Muscle layer of duodenum (tissue), 2 donors: ENCODE data around the gene PRKAG1.
"Not testable (repeated sequence)": the region's sequence is repeated elsewhere in the genome, so short reads cannot be mapped to it uniquely, and the experiment has no call there.

ENCODE experiments used
- H3K27ac ChIP-seq: one replicate; pipeline ENCODE4 v1.7.0; 2013; ENCODE audit warnings: mild to moderate bottlenecking, low read length
- H3K27me3 ChIP-seq: one replicate; pipeline ENCODE4 v1.7.0; 2013; ENCODE audit warnings: low read depth, mild to moderate bottlenecking, control low read depth, low read length
- H3K36me3 ChIP-seq, 2 donors: one replicate each; pipeline ENCODE4 v1.7.0; 2013; ENCODE audit warnings: low read length in 2 of 2, control low read depth in 1 of 2, mild to moderate bottlenecking in 1 of 2; ENCODE audit not compliant: insufficient read depth in 2 of 2, control insufficient read depth in 1 of 2
- H3K4me1 ChIP-seq, 2 donors: one replicate each; pipeline ENCODE4 v1.7.0; 2013; ENCODE audit warnings: low read length in 2 of 2, mild to moderate bottlenecking in 2 of 2, control low read depth in 1 of 2, moderate library complexity in 1 of 2; ENCODE audit not compliant: insufficient read depth in 2 of 2, control insufficient read depth in 1 of 2
- H3K4me3 ChIP-seq, 2 donors: one replicate each; pipeline ENCODE4 v1.7.0; 2013; ENCODE audit warnings: low read length in 2 of 2, low read depth in 1 of 2, mild to moderate bottlenecking in 1 of 2
- H3K9me3 ChIP-seq, 2 donors: one replicate each; pipeline ENCODE4 v1.7.0; 2013; ENCODE audit warnings: low read length in 2 of 2, control low read depth in 1 of 2, mild to moderate bottlenecking in 1 of 2; ENCODE audit not compliant: control insufficient read depth in 1 of 2
- donor health status: healthy.

PRKAG1 gene

DNA sequence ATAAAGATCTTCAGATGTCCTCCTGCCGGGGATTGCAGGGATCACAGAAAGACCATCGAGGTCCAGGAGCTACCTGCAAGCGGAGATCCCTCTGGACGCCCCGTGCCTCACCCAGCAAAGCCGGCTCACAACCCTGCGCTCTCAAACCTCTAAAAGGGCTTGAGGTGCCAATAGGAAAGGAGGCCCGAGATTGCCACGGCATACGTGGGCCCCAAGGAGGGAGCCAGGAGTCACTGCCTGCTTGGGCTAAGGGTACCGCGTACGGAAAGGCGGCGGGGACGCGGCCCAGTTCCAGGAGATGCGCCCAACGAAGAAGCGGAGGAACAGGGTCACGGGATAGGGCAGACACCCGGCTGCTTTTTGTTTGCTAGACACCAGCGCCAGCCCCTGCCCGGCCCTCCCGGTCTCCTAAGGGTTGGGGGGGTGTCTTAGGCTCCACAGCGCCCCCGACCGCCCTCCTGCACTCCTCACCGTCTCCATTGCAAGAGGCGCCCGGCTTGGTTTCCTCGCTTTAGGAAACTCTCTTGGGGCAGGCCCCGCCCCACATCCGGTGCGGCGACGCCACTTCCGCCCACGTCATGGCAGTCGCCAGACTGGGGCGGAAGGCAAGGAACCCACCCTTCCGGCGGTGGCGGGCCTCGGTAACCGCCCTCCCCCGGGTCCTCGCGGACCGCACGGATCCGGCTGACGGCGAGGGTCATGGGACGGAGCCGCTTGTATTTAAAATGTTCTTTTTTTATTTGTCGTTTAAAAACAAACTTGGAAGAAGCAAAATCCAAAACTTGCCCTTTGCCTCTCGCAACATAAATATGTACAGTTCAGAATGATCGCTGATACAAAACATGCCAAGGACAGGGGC, at the start of gene PRKAG1:
Gene PRKAG1 (minus strand): TSS at position 516 of the 859 bp plus-strand sequence. CDS start 36 bp downstream, at position 480.
- Histone ChIP-seq H3K9me3 (no peaks in the 10 kb centered on the region), H3K4me1 (peaks cover 0 to 15% of the 10 kb centered on the region in 2 donors), H3K36me3 (peaks cover 22 to 26% of the 10 kb centered on the region in 2 donors), H3K27me3 (no peaks in the 10 kb centered on the region), H3K4me3 (peak within 1 kb of the TSS; percentile 87 to 92), H3K27ac (peak within 1 kb of the TSS; percentile 100)

DNA sequence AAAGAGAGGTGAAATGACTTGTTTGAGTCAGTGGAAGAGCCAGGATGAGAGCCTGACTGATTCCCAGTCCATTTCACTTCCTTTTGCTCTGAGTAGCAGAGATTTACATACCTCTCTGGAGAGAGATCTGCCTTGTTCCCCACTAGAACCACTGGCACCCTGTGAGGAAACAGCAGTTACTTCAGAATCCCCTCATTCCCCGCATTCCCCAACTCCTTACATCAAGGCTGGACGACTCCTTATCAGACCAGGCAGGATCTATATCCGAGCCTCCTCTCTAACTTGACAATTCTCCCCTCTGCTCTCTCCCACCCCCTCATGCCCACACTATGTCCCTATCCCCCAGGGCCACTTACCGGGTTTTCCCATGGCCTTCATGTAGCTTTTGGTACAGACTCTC, 47.5 kb upstream of the PRKAG1 start:
- peaks cover 0 to 18% of the 10 kb centered on the region in 2 donors for H3K4me1 ChIP-seq
- H3K4me3 ChIP-seq, result no peak overlapping the region
- no peaks in the 10 kb centered on the region for H3K36me3 ChIP-seq
- no peak overlapping the region for H3K27ac ChIP-seq
- H3K9me3 ChIP-seq, result no peaks in the 10 kb centered on the region
- H3K27me3 ChIP-seq, result no peaks in the 10 kb centered on the region

DNA sequence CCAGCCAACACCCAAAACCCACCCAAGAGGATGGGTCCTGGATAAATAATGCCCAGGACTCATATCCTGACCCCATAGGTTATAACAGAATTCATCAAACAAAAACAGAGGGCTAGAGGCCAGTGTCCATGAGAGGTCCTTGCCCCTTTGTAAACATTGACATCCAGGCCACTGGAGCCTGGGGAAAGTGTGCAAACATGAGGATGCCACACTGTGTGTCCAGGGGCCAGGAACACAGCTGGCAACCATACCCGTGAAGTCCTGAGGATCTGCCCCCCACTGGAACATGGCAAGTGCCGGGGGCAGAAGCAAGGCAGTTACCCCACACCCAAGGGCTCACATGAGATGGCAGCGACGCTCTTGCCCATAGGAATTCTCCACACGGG, 46.2 kb upstream of the PRKAG1 start:
- Histone ChIP-seq H3K27me3 (no peaks in the 10 kb centered on the region), H3K36me3 (peaks cover 0 to 3% of the 10 kb centered on the region in 2 donors), H3K27ac (no peak overlapping the region), H3K9me3 (no peaks in the 10 kb centered on the region), H3K4me1 (peaks cover 0 to 14% of the 10 kb centered on the region in 2 donors), H3K4me3 (no peak overlapping the region)

DNA sequence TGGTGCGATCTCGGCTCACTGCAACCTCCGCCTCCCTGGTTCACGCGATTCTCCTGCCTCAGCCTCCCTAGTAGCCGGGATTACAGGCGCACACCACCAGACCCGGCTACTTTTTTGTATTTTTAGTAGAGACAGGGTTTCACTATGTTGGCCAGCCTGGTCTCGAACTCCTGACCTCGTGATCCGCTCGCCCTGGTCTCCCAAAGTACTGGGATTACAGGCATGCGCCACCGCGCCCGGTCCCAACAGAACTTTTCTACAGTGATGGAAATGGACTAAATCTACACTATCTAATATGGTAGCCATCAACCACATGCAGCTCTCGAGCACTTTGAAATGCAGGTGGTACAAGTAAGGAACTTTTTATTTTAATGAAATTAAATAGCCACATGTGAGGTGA, 43.3 kb upstream of the PRKAG1 start:
- peaks cover 13 to 27% of the 10 kb centered on the region in 2 donors for H3K4me1 ChIP-seq
- H3K27ac ChIP-seq, H3K9me3 ChIP-seq, H3K27me3 ChIP-seq, H3K4me3 ChIP-seq, H3K36me3 ChIP-seq: not testable (repeated sequence)

DNA sequence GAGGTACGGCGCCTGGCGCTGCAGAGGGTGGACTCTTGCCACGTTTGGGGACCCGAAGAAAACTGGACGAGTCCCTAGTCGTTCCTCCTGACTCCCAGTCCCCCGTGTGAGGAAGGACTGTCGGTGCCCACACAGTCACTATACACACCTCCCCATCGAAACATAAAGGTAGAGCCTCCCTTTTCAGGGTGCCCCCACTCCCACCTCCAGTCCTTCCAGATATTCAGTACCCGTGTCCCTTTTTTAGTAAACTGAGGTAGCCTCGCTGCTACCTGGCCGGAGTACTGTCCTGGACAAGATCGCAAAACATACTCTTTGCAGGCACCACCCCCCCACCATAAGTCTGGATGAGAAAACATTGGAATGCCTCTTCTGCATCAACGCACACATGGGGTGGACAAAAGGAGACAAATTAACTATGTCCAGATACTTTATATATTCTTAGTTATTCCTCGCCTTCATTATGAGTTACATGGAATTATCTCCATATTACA, 42.6 kb upstream of the PRKAG1 start:
- H3K27ac ChIP-seq, result peak overlapping the region; percentile 94
- H3K36me3 ChIP-seq, result peaks cover 0 to 3% of the 10 kb centered on the region in 2 donors
- no peaks in the 10 kb centered on the region for H3K9me3 ChIP-seq
- peaks cover 20 to 34% of the 10 kb centered on the region in 2 donors for H3K4me1 ChIP-seq
- peak overlapping the region; percentile 89 to 92 for H3K4me3 ChIP-seq
- no peaks in the 10 kb centered on the region for H3K27me3 ChIP-seq

DNA sequence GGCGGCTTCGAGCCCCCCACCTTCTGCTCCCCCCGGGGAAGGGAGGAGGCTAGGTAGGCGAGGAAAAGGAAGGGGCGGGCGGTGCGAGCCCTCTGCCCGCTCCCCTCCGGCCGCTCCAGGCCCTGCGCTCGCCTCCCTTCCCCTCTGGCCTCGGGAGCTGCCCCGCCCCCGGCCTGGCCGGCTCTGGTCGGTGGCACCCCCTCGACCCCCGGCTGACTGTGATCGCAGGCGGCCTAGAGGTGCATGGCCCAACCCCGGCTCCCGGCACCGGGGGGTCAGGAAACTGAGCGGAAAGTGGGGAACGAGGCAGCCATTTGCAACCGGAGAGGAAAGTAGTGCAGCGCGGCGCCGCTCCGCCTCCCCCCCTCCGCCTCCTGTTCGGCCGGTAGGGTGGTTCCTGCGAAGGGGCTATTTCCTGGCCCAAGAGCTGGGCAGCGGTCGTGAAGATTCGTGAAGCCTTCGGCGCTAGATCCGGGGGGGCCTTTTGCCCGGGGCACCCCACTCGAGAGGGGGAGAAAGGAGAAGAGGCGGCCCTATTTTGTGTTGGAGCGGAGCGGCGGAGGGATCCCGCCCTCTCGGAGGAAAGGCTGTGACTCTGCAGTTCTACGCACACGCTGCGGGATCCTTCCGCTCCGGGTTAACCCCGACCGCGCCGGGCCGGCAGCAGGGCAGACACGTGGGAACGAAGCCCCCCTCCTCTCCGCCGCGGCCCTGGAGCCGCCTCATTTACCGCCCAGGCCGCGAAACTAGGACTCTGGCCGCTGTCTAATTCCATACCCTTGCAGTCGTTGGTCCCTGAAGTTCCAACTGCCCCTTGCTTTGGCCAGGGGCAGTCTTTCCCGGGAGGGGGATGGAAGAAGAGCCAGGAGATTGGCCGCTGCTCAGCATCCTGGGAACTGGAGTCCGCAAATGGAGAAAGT, 41.9 kb upstream of the PRKAG1 start, which contains the start of gene KMT2D:
Gene KMT2D (minus strand): TSS at position 558 of the 920 bp plus-strand sequence. CDS start 5,470 bp downstream, outside the sequence.
- no peaks in the 10 kb centered on the region for H3K27me3 ChIP-seq
- H3K9me3 ChIP-seq, result no peaks in the 10 kb centered on the region
- peak within 1 kb of the TSS; percentile 89 to 92 for H3K4me3 ChIP-seq
- H3K27ac ChIP-seq, result peak within 1 kb of the TSS; percentile 94
- peaks cover under 1 to 3% of the 10 kb centered on the region in 2 donors for H3K36me3 ChIP-seq
- peaks cover 25 to 42% of the 10 kb centered on the region in 2 donors for H3K4me1 ChIP-seq

DNA sequence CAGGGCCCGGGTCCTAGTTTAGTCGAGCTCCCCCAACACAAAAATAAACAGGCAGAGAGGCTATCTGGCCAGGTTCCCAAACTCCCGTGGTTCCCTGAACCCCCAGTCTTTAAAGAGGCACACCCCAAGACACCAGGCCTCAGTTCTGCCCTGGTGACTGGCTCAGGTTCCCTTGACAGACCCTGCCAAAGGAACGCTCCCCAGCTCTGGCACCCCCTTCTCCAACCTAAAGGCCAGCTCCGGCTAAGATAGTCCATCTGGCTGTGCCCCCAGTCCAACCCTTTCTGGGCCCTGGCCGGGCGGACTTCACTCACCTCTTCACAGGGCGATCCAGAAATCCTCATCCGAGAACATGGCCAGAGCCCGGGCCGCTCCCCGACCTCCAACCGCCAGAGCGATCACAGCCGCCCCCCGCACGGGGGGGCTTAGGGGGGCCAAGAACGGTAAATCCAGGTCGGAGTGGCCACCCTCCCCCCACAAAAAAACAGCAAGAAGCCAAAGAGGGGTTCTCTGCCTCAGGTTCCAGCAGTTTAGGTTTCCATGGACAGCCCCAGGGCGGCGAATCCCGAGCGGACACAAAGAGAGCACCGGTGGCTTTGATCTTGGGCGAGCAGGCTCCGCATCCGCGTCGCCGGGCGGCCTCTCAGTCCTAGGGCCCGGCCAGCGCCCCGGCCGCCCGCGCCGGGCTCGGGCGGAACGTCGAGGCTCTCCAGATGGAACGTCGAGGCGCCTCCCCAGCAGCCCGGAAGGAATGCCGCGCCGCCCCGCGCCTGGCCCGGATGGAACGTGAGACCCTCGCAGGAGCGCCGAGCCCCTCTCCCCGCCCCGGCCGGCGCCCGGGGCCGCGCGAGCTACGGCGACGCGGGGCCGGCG, 41.0 kb upstream of the PRKAG1 start:
- peak overlapping the region; percentile 94 for H3K27ac ChIP-seq
- no peaks in the 10 kb centered on the region for H3K27me3 ChIP-seq
- peaks cover 31 to 48% of the 10 kb centered on the region in 2 donors for H3K4me1 ChIP-seq
- peaks cover 5 to 10% of the 10 kb centered on the region in 2 donors for H3K36me3 ChIP-seq
- peak overlapping the region; percentile 89 to 92 for H3K4me3 ChIP-seq
- no peaks in the 10 kb centered on the region for H3K9me3 ChIP-seq

DNA sequence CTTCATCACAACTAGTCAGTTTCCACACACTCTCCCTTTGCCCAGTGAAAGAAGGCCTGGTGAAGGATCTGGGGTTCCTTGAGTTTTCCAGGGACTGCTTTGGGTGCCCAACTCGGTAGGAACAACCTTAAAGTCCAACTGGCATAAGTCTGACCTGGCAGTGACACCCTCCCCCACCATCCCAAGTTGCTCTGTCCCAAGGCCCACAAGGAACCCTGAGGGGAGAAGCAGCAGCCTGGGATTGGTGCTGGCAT, 40.4 kb upstream of the PRKAG1 start:
- Histone ChIP-seq H3K4me3 (peak overlapping the region; percentile 89 to 92), H3K27me3 (no peaks in the 10 kb centered on the region), H3K36me3 (peaks cover 11 to 12% of the 10 kb centered on the region in 2 donors), H3K27ac (peak overlapping the region; percentile 94), H3K9me3 (no peaks in the 10 kb centered on the region), H3K4me1 (peaks cover 31 to 48% of the 10 kb centered on the region in 2 donors)

DNA sequence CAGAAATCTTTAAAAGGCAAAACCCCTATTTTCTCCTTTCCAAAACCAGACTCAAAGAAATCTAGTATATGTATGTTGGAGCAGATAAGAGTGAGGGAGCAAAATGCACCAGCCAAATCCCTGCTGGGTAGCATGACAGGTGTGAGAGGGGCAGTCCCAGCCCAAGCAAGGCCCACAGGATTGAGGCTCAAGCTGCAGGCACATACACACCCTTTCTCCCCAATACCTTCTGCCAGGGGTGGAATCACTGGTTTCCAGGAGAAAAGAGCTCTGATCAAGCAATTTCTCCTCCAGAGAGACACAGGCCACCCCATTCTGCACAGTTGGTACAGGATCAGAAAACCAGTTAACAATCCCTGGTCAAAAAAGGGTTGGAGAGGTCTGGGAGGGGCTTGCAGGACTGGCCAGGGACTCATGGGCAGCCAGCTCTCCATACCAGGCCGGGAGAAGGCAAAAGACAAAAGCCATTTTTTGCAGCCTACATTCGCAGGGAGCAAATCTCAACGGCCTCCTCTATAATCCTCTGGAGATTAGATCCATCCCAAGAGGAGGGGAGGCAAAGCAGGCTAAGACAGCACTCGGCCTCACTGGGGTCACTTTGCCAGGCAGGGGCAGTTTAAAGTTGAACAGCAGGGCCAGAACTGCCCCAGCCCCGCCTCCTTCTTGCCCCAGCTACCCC, 39.9 kb upstream of the PRKAG1 start:
- H3K4me1 ChIP-seq, result peaks cover 31 to 48% of the 10 kb centered on the region in 2 donors
- no peaks in the 10 kb centered on the region for H3K9me3 ChIP-seq
- H3K36me3 ChIP-seq, result peaks cover 16 to 17% of the 10 kb centered on the region in 2 donors
- no peaks in the 10 kb centered on the region for H3K27me3 ChIP-seq
- H3K27ac ChIP-seq, result peak overlapping the region; percentile 94
- peak overlapping the region; percentile 89 to 92 for H3K4me3 ChIP-seq

DNA sequence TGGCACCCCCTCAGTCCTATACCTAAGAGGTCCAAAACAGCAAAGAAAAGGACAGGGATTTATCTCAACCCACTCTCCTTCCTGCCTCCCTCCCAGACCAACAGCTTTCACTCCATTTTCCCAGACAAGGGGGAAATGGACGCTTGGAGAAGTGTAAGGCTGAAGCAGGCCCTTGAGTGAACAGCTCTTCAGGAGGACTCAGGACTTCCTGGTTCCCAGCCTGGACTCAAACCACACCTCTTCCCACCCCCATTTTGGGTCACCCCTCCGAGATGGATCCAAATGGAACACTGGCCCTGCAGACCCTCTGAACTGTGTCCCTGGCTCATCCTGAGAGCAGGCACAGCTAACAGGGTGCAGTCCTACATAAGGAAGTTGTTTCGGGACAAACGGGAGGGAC, 39.3 kb upstream of the PRKAG1 start:
- peak overlapping the region; percentile 89 to 92 for H3K4me3 ChIP-seq
- peaks cover 31 to 48% of the 10 kb centered on the region in 2 donors for H3K4me1 ChIP-seq
- no peaks in the 10 kb centered on the region for H3K27me3 ChIP-seq
- peak overlapping the region; percentile 94 for H3K27ac ChIP-seq
- H3K9me3 ChIP-seq, result no peaks in the 10 kb centered on the region
- peaks cover 22 to 23% of the 10 kb centered on the region in 2 donors for H3K36me3 ChIP-seq
